Stomach (tissue), 9 donors: Measurements from ENCODE around the gene PSMB2. TPM values are rescaled to one million over a fixed set of nuclear protein-coding genes. Genes with fewer than 3 reads are reported as not detected.

ENCODE experiments used
- DNase-seq, 2 donors: peaks; one replicate each; pipeline versions ENCODE4 v3.0.0 to v3.0.0-alpha.2; 2013 to 2019
- H3K27ac ChIP-seq, 5 donors: fragments of 200-600 bp in 4 of 5; sonication (generic) in 4 of 5; one replicate each; pipeline ENCODE4 v1.5.1; 2013 to 2019; ENCODE audit warnings: mild to moderate bottlenecking in 1 of 5, moderate library complexity in 1 of 5
- H3K27me3 ChIP-seq, 3 donors: fragments of 200-600 bp; sonication (generic); one replicate each; pipeline ENCODE4 v1.5.1; 2017 to 2019; ENCODE audit warnings: mixed run types in 1 of 3
- H3K36me3 ChIP-seq, 4 donors: fragments of 200-600 bp; sonication (generic); 1 replicate in 3 of 4; 2 replicates in 1 of 4; pipeline ENCODE4 v1.5.1; 2016 to 2019
- H3K4me1 ChIP-seq, 4 donors: fragments of 200-600 bp; sonication (generic); one replicate each; pipeline ENCODE4 v1.5.1; 2016 to 2019
- H3K4me3 ChIP-seq, 4 donors: fragments of 200-600 bp; sonication (generic) in 3 of 4; one replicate each; pipeline ENCODE4 v1.5.1; 2016 to 2019; ENCODE audit warnings: mild to moderate bottlenecking in 1 of 4
- H3K9me3 ChIP-seq, 4 donors: fragments of 200-600 bp; sonication (generic); one replicate each; pipeline ENCODE4 v1.5.1; 2016 to 2019
- CTCF ChIP-seq, 7 experiments: fragments of 450-650 bp in 4 of 7; fragments of 200-600 bp in 3 of 7; sonication (generic) in 3 of 7; IDR thresholded peaks; one replicate each; pipeline ENCODE4 v1.5.1; 2016 to 2019; ENCODE audit warnings: antibody characterized with exemption in 7 of 7, control low read depth in 2 of 7, mild to moderate bottlenecking in 1 of 7
- EP300 ChIP-seq: sonication (generic); formaldehyde crosslinking; IDR thresholded peaks from one replicate; pipeline ENCODE4 v1.6.1; 2017; ENCODE audit warnings: antibody characterized with exemption
- POLR2A ChIP-seq, 4 donors: fragments of 450-650 bp; IDR thresholded peaks; one replicate each; pipeline ENCODE4 v1.6.1; 2016; ENCODE audit warnings: antibody characterized with exemption in 4 of 4, control low read depth in 2 of 4, mild to moderate bottlenecking in 1 of 4, moderate library complexity in 1 of 4
- POLR2AphosphoS5 ChIP-seq, 3 donors: sonication (generic); formaldehyde crosslinking; IDR thresholded peaks; one replicate each; pipeline ENCODE4 v1.6.1; 2016; ENCODE audit warnings: antibody characterized with exemption in 3 of 3
- WGBS, 5 donors: extraction: QIAGEN DNeasy Blood & Tissue Kit in 3 of 5; methylation state at CpG; one replicate each; pipeline versions ENCODE4 v1.1.5 to v1.1.7; 2013 to 2018; 5-methylcytosine and 5-hydroxymethylcytosine counted together
- intact Hi-C: fragments of 100-400 bp; cut with DNase I; formaldehyde crosslinking; loops from one replicate; pipeline ENCODE4 v1.15.1; 2023; ENCODE audit warnings: low total_unique reads
- polyA plus RNA-seq, 3 donors: library from polyadenylated mRNA; stranded (reverse); fragments of 200-250 nt; gene quantifications; one replicate each; pipeline ENCODE4 v1.2.3, GENCODE V29; 2013
- total RNA-seq, 5 donors: library from RNA; depleted of rRNA; stranded (reverse); fragments of >200 nt; gene quantifications; one replicate each; pipeline versions ENCODE4 v1.1.0 to v1.2.3, GENCODE V29; 2014 to 2016
- donor health status: healthy with polysubstance abuse.
- donor health status: Bipolar disorder and iron deficiency.
- donor health status: healthy.

PSMB2 gene
- total and polyA plus RNA-seq, 8 donors: 11.1 to 43.9 (median 31.6) TPM

GRCh38 chr1:35564037-35564883 is 77.1 kb downstream of the PSMB2 start:
- H3K27ac ChIP-seq: no peak overlapping the region
- WGBS, 5 donors: 78 to 81% (median 79%) methylated on average over 9 of the region's 9 CpGs
- TF ChIP-seq CTCF (IDR thresholded peaks at IDR 0.05) (peak in 5 of 7 experiments; percentile 56 to 78 (median 74)), POLR2AphosphoS5 (IDR thresholded peaks at IDR 0.05) (peak in 1 of 3 donors; percentile 41), POLR2A (IDR thresholded peaks at IDR 0.05) (no peak)
- H3K4me1 ChIP-seq: peaks cover 17 to 37% (median 26%) of the 10 kb centered on the region in 4 donors
- peak; percentile 88 to 92 for DNase-seq
- peaks cover 4 to 60% (median 52%) of the 10 kb centered on the region in 4 donors for H3K36me3 ChIP-seq
- H3K4me3 ChIP-seq: no peak overlapping the region
- H3K9me3 ChIP-seq: no peaks in the 10 kb centered on the region
- peaks cover 0 to 2% (median 0%) of the 10 kb centered on the region in 3 donors for H3K27me3 ChIP-seq
- intact Hi-C loops: loop anchor here (5.0 kb wide), 1 partner anchor 112 kb away; no protein-coding TSS in a partner anchor

- WGBS, 5 donors: 56 to 81% (median 77%) methylated on average over 12 of the region's 12 CpGs
- H3K4me1 ChIP-seq: peaks cover 22 to 48% (median 37%) of the 10 kb centered on the region in 4 donors
- no peaks in the 10 kb centered on the region for H3K9me3 ChIP-seq
- no peak for TF ChIP-seq POLR2A (IDR thresholded peaks at IDR 0.05)
- no peak for TF ChIP-seq EP300
- TF ChIP-seq POLR2AphosphoS5 (IDR thresholded peaks at IDR 0.05): no peak
- TF ChIP-seq CTCF (IDR thresholded peaks at IDR 0.05): no peak
- intact Hi-C loops: loop anchor here (5.0 kb wide), 1 partner anchor 111 kb away; no protein-coding TSS in a partner anchor
- no peak overlapping the region for H3K4me3 ChIP-seq
- no peak for DNase-seq
- H3K27ac ChIP-seq: no peak overlapping the region
- no peaks in the 10 kb centered on the region for H3K27me3 ChIP-seq
- peaks cover 4 to 60% (median 52%) of the 10 kb centered on the region in 4 donors for H3K36me3 ChIP-seq
These were observed 78.2 kb downstream of the PSMB2 start for GRCh38 chr1:35563166-35563565.

GRCh38 chr1:35561972-35562680 is 79.2 kb downstream of the PSMB2 start:
- Histone ChIP-seq H3K27ac (no peak overlapping the region), H3K9me3 (no peaks in the 10 kb centered on the region), H3K27me3 (no peaks in the 10 kb centered on the region), H3K36me3 (peaks cover 4 to 58% (median 51%) of the 10 kb centered on the region in 4 donors), H3K4me3 (no peak overlapping the region), H3K4me1 (peaks cover 23 to 53% (median 42%) of the 10 kb centered on the region in 4 donors)
- WGBS, 5 donors: 82 to 95% (median 90%) methylated on average over 11 to 15 of the region's 15 CpGs
- intact Hi-C loops: loop anchor here (5.0 kb wide), 1 partner anchor 110 kb away; no protein-coding TSS in a partner anchor
- DNase-seq: no peak
- TF ChIP-seq POLR2A (IDR thresholded peaks at IDR 0.05) (no peak), EP300 (no peak), CTCF (IDR thresholded peaks at IDR 0.05) (no peak), POLR2AphosphoS5 (IDR thresholded peaks at IDR 0.05) (no peak)

GRCh38 chr1:35561297-35561971 is 79.9 kb downstream of the PSMB2 start:
- H3K27ac ChIP-seq: peak overlapping the region in 3 of 5 donors; percentile 1 to 54 (median 40)
- peaks cover 25 to 60% (median 45%) of the 10 kb centered on the region in 4 donors for H3K4me1 ChIP-seq
- H3K4me3 ChIP-seq: peak overlapping the region; percentile 5 to 20 (median 14)
- no peak for TF ChIP-seq POLR2A (IDR thresholded peaks at IDR 0.05)
- no peak for TF ChIP-seq EP300
- peak in 1 of 7 experiments; percentile 2 for TF ChIP-seq CTCF (IDR thresholded peaks at IDR 0.05)
- WGBS, 5 donors: 73 to 83% (median 74%) methylated on average over 10 to 11 of the region's 11 CpGs
- peaks cover 4 to 51% (median 45%) of the 10 kb centered on the region in 4 donors for H3K36me3 ChIP-seq
- intact Hi-C loops: loop anchor here (5.0 kb wide), 1 partner anchor 109 kb away; no protein-coding TSS in a partner anchor
- DNase-seq: no peak
- H3K9me3 ChIP-seq: no peaks in the 10 kb centered on the region
- no peaks in the 10 kb centered on the region for H3K27me3 ChIP-seq
